Aorta (tissue), 5 donors: Measurements from ENCODE around the gene SCGB1C1. TPM values are rescaled to one million over a fixed set of nuclear protein-coding genes. Genes with fewer than 3 reads are reported as not detected.
"Not testable (repeated sequence)": the region's sequence is repeated elsewhere in the genome, so short reads cannot be mapped to it uniquely, and the experiment has no call there.

Source experiments
- ATAC-seq: fragments of 200-7000 bp; cut with Tn5 transposase; one replicate; pipeline ENCODE4 v1.9.1; 2022; ENCODE audit warnings: moderate library complexity; ENCODE audit not compliant: low FRiP score
- DNase-seq, 2 donors: peaks; one replicate each; pipeline ENCODE4 v3.0.0-alpha.2; 2020
- H3K27ac ChIP-seq, 2 donors: one replicate each; pipeline ENCODE4 v1.5.1; 2013; ENCODE audit warnings: low read length in 2 of 2, mild to moderate bottlenecking in 2 of 2, moderate library complexity in 2 of 2, control low read depth in 1 of 2, inconsistent platforms in 1 of 2, low read depth in 1 of 2
- H3K27me3 ChIP-seq, 2 donors: one replicate each; pipeline ENCODE4 v1.6.1; 2013; ENCODE audit warnings: control low read depth in 1 of 2, low read length in 1 of 2, mild to moderate bottlenecking in 1 of 2, moderate library complexity in 1 of 2; ENCODE audit not compliant: insufficient read depth in 2 of 2, control insufficient read depth in 1 of 2
- H3K36me3 ChIP-seq, 2 donors: one replicate each; pipeline ENCODE4 v1.6.1; 2013; ENCODE audit warnings: control low read depth in 1 of 2, low read length in 1 of 2, mild to moderate bottlenecking in 1 of 2; ENCODE audit not compliant: insufficient read depth in 2 of 2, control insufficient read depth in 1 of 2
- H3K4me1 ChIP-seq, 2 donors: one replicate each; pipeline ENCODE4 v1.6.1; 2013; ENCODE audit warnings: low read length in 2 of 2, control low read depth in 1 of 2, mild to moderate bottlenecking in 1 of 2, moderate library complexity in 1 of 2; ENCODE audit not compliant: insufficient read depth in 2 of 2, control insufficient read depth in 1 of 2
- H3K4me3 ChIP-seq, 2 donors: one replicate each; pipeline ENCODE4 v1.5.1; 2013; ENCODE audit warnings: low read length in 2 of 2, control low read depth in 1 of 2, mild to moderate bottlenecking in 1 of 2
- H3K9me3 ChIP-seq: one replicate; pipeline ENCODE4 v1.6.1; 2013; ENCODE audit warnings: mild to moderate bottlenecking, low read length; ENCODE audit not compliant: control insufficient read depth
- WGBS, 2 donors: extraction: QIAGEN DNeasy Blood & Tissue Kit; methylation state at CpG; one replicate each; pipeline ENCODE4 v1.1.7; 2013; 5-methylcytosine and 5-hydroxymethylcytosine counted together
- intact Hi-C, 2 donors: fragments of 100-400 bp; cut with DNase I; formaldehyde crosslinking; loops; one replicate each; pipeline versions ENCODE4 v1.14.2 to v1.15.0; 2022
- polyA plus RNA-seq, 2 donors: library from polyadenylated mRNA; stranded (reverse); fragments of 200-250 nt; gene quantifications; one replicate each; pipeline ENCODE4 v1.2.3, GENCODE V29; 2013
- total RNA-seq, 2 donors: library from RNA; stranded (reverse); fragmentation: NEBNext Ultra II Directional; extraction: Animal tissue kit (Norgen Biotek cat#: 25700); gene quantifications; one replicate each; pipeline ENCODE4 v1.2.1, GENCODE V29; 2021
- donor health status: healthy with polysubstance abuse.
- donor health status: Bipolar disorder and iron deficiency.
- donor health status: DM: no; HTN: no; CAD: no.
- donor health status: DM: no; HTN: no; CAD: no.
- donor health status: DM: yes; HTN: yes; CAD: no.

Gene SCGB1C1
- total and polyA plus RNA-seq, 4 donors, result not detected

- Histone ChIP-seq H3K27ac (no peak overlapping the region), H3K4me1 (no peaks in the 10 kb centered on the region), H3K27me3 (no peaks in the 10 kb centered on the region), H3K36me3 (peaks cover 0 to 2% of the 10 kb centered on the region in 2 donors), H3K9me3 (no peaks in the 10 kb centered on the region), H3K4me3 (no peak overlapping the region)
- ATAC-seq (no peak), DNase-seq (peak in 1 of 2 donors; percentile 63)
- intact Hi-C loops, result no loop called here
- 77 to 82% methylated on average over 4 of the region's 4 CpGs for WGBS, 2 donors
These were observed 20.2 kb downstream of the SCGB1C1 start for GRCh38 chr11:213111-213510.

GRCh38 chr11:214083-214482 lies 21.2 kb downstream of the SCGB1C1 start:
- DNase-seq, result no peak
- Histone ChIP-seq H3K4me3 (no peak overlapping the region), H3K36me3 (peaks cover 0 to 2% of the 10 kb centered on the region in 2 donors)

GRCh38 chr11:215581-216037 lies 22.7 kb downstream of the SCGB1C1 start:
- intact Hi-C loops, result no loop called here
- Histone ChIP-seq H3K27me3 (no peaks in the 10 kb centered on the region), H3K27ac (no peak overlapping the region), H3K36me3 (peaks cover 0 to 2% of the 10 kb centered on the region in 2 donors), H3K9me3 (no peaks in the 10 kb centered on the region), H3K4me1 (no peaks in the 10 kb centered on the region), H3K4me3 (no peak overlapping the region)
- ATAC-seq (no peak), DNase-seq (no peak)
- WGBS, 2 donors, result 70 to 77% methylated on average over 4 of the region's 4 CpGs

More at GRCh38 chr11:214083-214482, 21.2 kb downstream of the SCGB1C1 start:
- Histone ChIP-seq H3K4me1 (no peaks in the 10 kb centered on the region), H3K27me3 (no peaks in the 10 kb centered on the region), H3K9me3 (no peaks in the 10 kb centered on the region), H3K27ac (no peak overlapping the region)
- ATAC-seq, result no peak
- intact Hi-C loops, result no loop called here
- 79 to 80% methylated on average over 7 of the region's 7 CpGs for WGBS, 2 donors

- Histone ChIP-seq H3K9me3 (no peaks in the 10 kb centered on the region), H3K4me3 (no peak overlapping the region), H3K4me1 (no peaks in the 10 kb centered on the region), H3K27me3 (no peaks in the 10 kb centered on the region), H3K27ac (peak overlapping the region in 1 of 2 donors; percentile 9), H3K36me3 (peaks cover 0 to 2% of the 10 kb centered on the region in 2 donors)
- ATAC-seq (no peak), DNase-seq (no peak)
- 81 to 83% methylated on average over 11 of the region's 11 CpGs for WGBS, 2 donors
- intact Hi-C loops, result no loop called here
These were observed 23.4 kb downstream of the SCGB1C1 start for GRCh38 chr11:216081-216974.

- Histone ChIP-seq H3K9me3 (no peaks in the 10 kb centered on the region), H3K27me3 (no peaks in the 10 kb centered on the region), H3K4me1 (no peaks in the 10 kb centered on the region), H3K27ac (no peak overlapping the region), H3K4me3 (no peak overlapping the region), H3K36me3 (peaks cover 0 to 2% of the 10 kb centered on the region in 2 donors)
- DNase-seq (peak in 1 of 2 donors; percentile 28), ATAC-seq (no peak)
- intact Hi-C loops, result no loop called here
- WGBS, 2 donors, result 86 to 88% methylated on average over 3 of the region's 3 CpGs
These were observed 24.8 kb downstream of the SCGB1C1 start for GRCh38 chr11:217704-218103.

GRCh38 chr11:218815-219593 lies 26.1 kb downstream of the SCGB1C1 start:
- Histone ChIP-seq H3K27ac (no peak overlapping the region), H3K9me3 (no peaks in the 10 kb centered on the region), H3K4me1 (no peaks in the 10 kb centered on the region), H3K36me3 (peaks cover 0 to 2% of the 10 kb centered on the region in 2 donors), H3K4me3 (no peak overlapping the region), H3K27me3 (no peaks in the 10 kb centered on the region)
- WGBS, 2 donors, result 86 to 90% methylated on average over 29 of the region's 29 CpGs
- ATAC-seq (no peak), DNase-seq (peak in 1 of 2 donors; percentile 69)
- intact Hi-C loops, result no loop called here

GRCh38 chr11:220641-221215 lies 27.9 kb downstream of the SCGB1C1 start:
- H3K4me3 ChIP-seq, H3K9me3 ChIP-seq, H3K27ac ChIP-seq, H3K27me3 ChIP-seq, ATAC-seq, DNase-seq, H3K4me1 ChIP-seq, intact Hi-C loops, H3K36me3 ChIP-seq: not testable (repeated sequence)
- 97 to 98% methylated on average over 3 of the region's 3 CpGs for WGBS, 2 donors

GRCh38 chr11:221539-221938 lies 28.7 kb downstream of the SCGB1C1 start:
- H3K9me3 ChIP-seq, result no peaks in the 10 kb centered on the region
- no peaks in the 10 kb centered on the region for H3K27me3 ChIP-seq
- DNase-seq (no peak), ATAC-seq (no peak)
- intact Hi-C loops, result no loop called here
- H3K27ac ChIP-seq, result no peak overlapping the region
- H3K4me3 ChIP-seq, result no peak overlapping the region
- 85% methylated on average over 7 of the region's 7 CpGs for WGBS, 2 donors
- no peaks in the 10 kb centered on the region for H3K36me3 ChIP-seq
- no peaks in the 10 kb centered on the region for H3K4me1 ChIP-seq
